ENCODE measurements around the gene CNTN4.
"Not testable (repeated sequence)": the region's sequence is repeated elsewhere in the genome, so short reads cannot be mapped to it uniquely, and the experiment has no call there.

Gene CNTN4

GRCh38 chr3:2790266-2790815 is 691.7 kb downstream of the CNTN4 start:
- no peaks in the 10 kb centered on the region for H3K36me3 ChIP-seq (ENCODE audit: insufficient read depth, insufficient read length, low read length)
- H3K27me3 ChIP-seq (ENCODE audit: insufficient read depth, insufficient read length) = no peaks in the 10 kb centered on the region
- TF ChIP-seq ZNF274 (IDR thresholded peaks at IDR 0.05; ENCODE audit: low read depth, low read length) = no peak
- no peak for TF ChIP-seq YY1 (IDR thresholded peaks at IDR 0.05; ENCODE audit: insufficient read depth, insufficient read length)
- no peak for TF ChIP-seq SUZ12 (IDR thresholded peaks at IDR 0.05; ENCODE audit: extremely low read depth, insufficient read depth, insufficient read length)
- H3K9me3 ChIP-seq (ENCODE audit: insufficient read depth, low read length) = no peaks in the 10 kb centered on the region
- H3K9ac ChIP-seq (ENCODE audit: insufficient read length, low read depth) = no peak overlapping the region
- no peaks in the 10 kb centered on the region for H3K4me1 ChIP-seq (ENCODE audit: insufficient read depth, insufficient read length)
- H3K4me3 ChIP-seq (ENCODE audit: insufficient read length, low read depth) = no peak overlapping the region
- DNase-seq (ENCODE audit: low read depth, low spot score) = no peak

- Histone ChIP-seq H3K36me3 (ENCODE audit: insufficient read depth, insufficient read length, low read length) (no peaks in the 10 kb centered on the region), H3K9ac (ENCODE audit: insufficient read length, low read depth) (no peak overlapping the region), H3K27me3 (ENCODE audit: insufficient read depth, insufficient read length) (no peaks in the 10 kb centered on the region), H3K9me3 (ENCODE audit: insufficient read depth, low read length) (no peaks in the 10 kb centered on the region), H3K4me1 (ENCODE audit: insufficient read depth, insufficient read length) (no peaks in the 10 kb centered on the region), H3K4me3 (ENCODE audit: insufficient read length, low read depth) (no peak overlapping the region)
- DNase-seq (ENCODE audit: low read depth, low spot score) = no peak
- no peak for TF ChIP-seq YY1 (IDR thresholded peaks at IDR 0.05; ENCODE audit: insufficient read depth, insufficient read length)
- TF ChIP-seq ZNF274 (IDR thresholded peaks at IDR 0.05; ENCODE audit: low read depth, low read length) = no peak
- TF ChIP-seq SUZ12 (IDR thresholded peaks at IDR 0.05; ENCODE audit: extremely low read depth, insufficient read depth, insufficient read length) = no peak
These were observed 693.8 kb downstream of the CNTN4 start for GRCh38 chr3:2792432-2792831.

- TF ChIP-seq ZNF274 (IDR thresholded peaks at IDR 0.05; ENCODE audit: low read depth, low read length) (no peak), SUZ12 (IDR thresholded peaks at IDR 0.05; ENCODE audit: extremely low read depth, insufficient read depth, insufficient read length) (no peak), YY1 (IDR thresholded peaks at IDR 0.05; ENCODE audit: insufficient read depth, insufficient read length) (no peak)
- Histone ChIP-seq H3K27me3 (ENCODE audit: insufficient read depth, insufficient read length) (no peaks in the 10 kb centered on the region), H3K36me3 (ENCODE audit: insufficient read depth, insufficient read length, low read length) (no peaks in the 10 kb centered on the region)
These were observed 695.3 kb downstream of the CNTN4 start for GRCh38 chr3:2793987-2794386.

DNA sequence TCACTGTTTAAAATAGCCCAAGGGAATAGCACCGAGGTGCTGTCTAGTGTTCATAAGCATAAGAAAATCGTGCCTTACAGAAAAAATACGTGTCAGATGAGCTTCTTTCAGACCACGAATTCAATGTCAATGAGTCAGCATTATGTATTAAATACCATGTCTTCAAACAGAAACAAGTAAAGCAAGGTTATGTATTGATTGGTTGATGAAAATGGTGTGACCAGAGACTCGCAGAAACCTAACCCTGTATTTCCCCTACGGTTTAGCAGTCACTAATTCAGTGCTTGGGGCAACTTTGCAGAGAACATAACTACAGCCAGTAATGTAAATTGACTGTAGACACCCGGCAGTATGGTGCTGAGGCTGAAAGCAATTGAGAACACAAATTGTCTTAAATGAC is 703.8 kb downstream of the CNTN4 start:
- no peaks in the 10 kb centered on the region for H3K36me3 ChIP-seq (ENCODE audit: insufficient read depth, insufficient read length, low read length)
- H3K27me3 ChIP-seq (ENCODE audit: insufficient read depth, insufficient read length) = no peaks in the 10 kb centered on the region
- no peak overlapping the region for H3K4me3 ChIP-seq (ENCODE audit: insufficient read length, low read depth)
- H3K4me1 ChIP-seq (ENCODE audit: insufficient read depth, insufficient read length) = no peaks in the 10 kb centered on the region
- no peak for DNase-seq (ENCODE audit: low read depth, low spot score)
- no peak overlapping the region for H3K9ac ChIP-seq (ENCODE audit: insufficient read length, low read depth)
- H3K9me3 ChIP-seq (ENCODE audit: insufficient read depth, low read length) = no peaks in the 10 kb centered on the region
- TF ChIP-seq ZNF274 (IDR thresholded peaks at IDR 0.05; ENCODE audit: low read depth, low read length) (no peak), SUZ12 (IDR thresholded peaks at IDR 0.05; ENCODE audit: extremely low read depth, insufficient read depth, insufficient read length) (no peak), YY1 (IDR thresholded peaks at IDR 0.05; ENCODE audit: insufficient read depth, insufficient read length) (no peak)

More at GRCh38 chr3:2793987-2794386, 695.3 kb downstream of the CNTN4 start:
- DNase-seq (ENCODE audit: low read depth, low spot score) = no peak
- Histone ChIP-seq H3K9me3 (ENCODE audit: insufficient read depth, low read length) (no peaks in the 10 kb centered on the region), H3K4me3 (ENCODE audit: insufficient read length, low read depth) (no peak overlapping the region), H3K4me1 (ENCODE audit: insufficient read depth, insufficient read length) (no peaks in the 10 kb centered on the region), H3K9ac (ENCODE audit: insufficient read length, low read depth) (no peak overlapping the region)

GRCh38 chr3:2807514-2807913 is 708.8 kb downstream of the CNTN4 start:
- Histone ChIP-seq H3K9ac (ENCODE audit: insufficient read length, low read depth) (no peak overlapping the region), H3K27me3 (ENCODE audit: insufficient read depth, insufficient read length) (no peaks in the 10 kb centered on the region), H3K4me1 (ENCODE audit: insufficient read depth, insufficient read length) (no peaks in the 10 kb centered on the region), H3K4me3 (ENCODE audit: insufficient read length, low read depth) (no peak overlapping the region), H3K9me3 (ENCODE audit: insufficient read depth, low read length) (no peaks in the 10 kb centered on the region), H3K36me3 (ENCODE audit: insufficient read depth, insufficient read length, low read length) (no peaks in the 10 kb centered on the region)
- DNase-seq (ENCODE audit: low read depth, low spot score) = no peak
- TF ChIP-seq SUZ12 (IDR thresholded peaks at IDR 0.05; ENCODE audit: extremely low read depth, insufficient read depth, insufficient read length) (no peak), ZNF274 (IDR thresholded peaks at IDR 0.05; ENCODE audit: low read depth, low read length) (no peak), YY1 (IDR thresholded peaks at IDR 0.05; ENCODE audit: insufficient read depth, insufficient read length) (no peak)

DNA sequence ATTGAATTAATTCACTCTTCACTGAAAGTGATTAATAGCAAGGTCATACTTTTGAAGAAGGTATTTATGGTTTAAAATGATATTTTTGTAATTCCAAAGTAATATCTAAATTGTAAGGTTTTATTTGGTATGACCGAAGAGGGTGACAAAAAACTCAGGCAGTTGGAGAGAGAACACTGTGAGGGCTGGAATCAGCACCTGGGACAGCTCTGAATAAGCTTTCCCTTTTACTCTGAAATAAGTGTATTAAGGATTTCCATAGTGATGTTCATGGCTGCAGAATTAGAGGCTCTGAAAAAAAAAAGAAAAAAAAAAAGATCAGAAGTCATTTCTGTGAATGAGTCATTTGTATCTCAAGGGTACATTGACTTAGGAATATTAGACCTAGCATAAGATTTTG is 712.1 kb downstream of the CNTN4 start:
- Histone ChIP-seq H3K9me3 (ENCODE audit: insufficient read depth, low read length) (no peaks in the 10 kb centered on the region), H3K9ac (ENCODE audit: insufficient read length, low read depth) (no peak overlapping the region), H3K36me3 (ENCODE audit: insufficient read depth, insufficient read length, low read length) (no peaks in the 10 kb centered on the region), H3K27me3 (ENCODE audit: insufficient read depth, insufficient read length) (no peaks in the 10 kb centered on the region), H3K4me3 (ENCODE audit: insufficient read length, low read depth) (no peak overlapping the region), H3K4me1 (ENCODE audit: insufficient read depth, insufficient read length) (no peaks in the 10 kb centered on the region)
- DNase-seq (ENCODE audit: low read depth, low spot score) = no peak
- TF ChIP-seq SUZ12 (IDR thresholded peaks at IDR 0.05; ENCODE audit: extremely low read depth, insufficient read depth, insufficient read length) (no peak), YY1 (IDR thresholded peaks at IDR 0.05; ENCODE audit: insufficient read depth, insufficient read length) (no peak), ZNF274 (IDR thresholded peaks at IDR 0.05; ENCODE audit: low read depth, low read length) (no peak)

GRCh38 chr3:2819571-2819970 is 720.9 kb downstream of the CNTN4 start:
- H3K4me3 ChIP-seq (ENCODE audit: insufficient read length, low read depth) = no peak overlapping the region
- no peaks in the 10 kb centered on the region for H3K9me3 ChIP-seq (ENCODE audit: insufficient read depth, low read length)
- no peaks in the 10 kb centered on the region for H3K27me3 ChIP-seq (ENCODE audit: insufficient read depth, insufficient read length)
- DNase-seq (ENCODE audit: low read depth, low spot score) = no peak
- TF ChIP-seq YY1 (IDR thresholded peaks at IDR 0.05; ENCODE audit: insufficient read depth, insufficient read length) (no peak), ZNF274 (IDR thresholded peaks at IDR 0.05; ENCODE audit: low read depth, low read length) (no peak), SUZ12 (IDR thresholded peaks at IDR 0.05; ENCODE audit: extremely low read depth, insufficient read depth, insufficient read length) (no peak)
- H3K4me1 ChIP-seq (ENCODE audit: insufficient read depth, insufficient read length) = no peaks in the 10 kb centered on the region
- no peaks in the 10 kb centered on the region for H3K36me3 ChIP-seq (ENCODE audit: insufficient read depth, insufficient read length, low read length)
- no peak overlapping the region for H3K9ac ChIP-seq (ENCODE audit: insufficient read length, low read depth)

- not testable (repeated sequence) for H3K36me3 ChIP-seq (ENCODE audit: insufficient read depth, insufficient read length, low read length); DNase-seq (ENCODE audit: low read depth, low spot score); H3K9ac ChIP-seq (ENCODE audit: insufficient read length, low read depth); H3K27me3 ChIP-seq (ENCODE audit: insufficient read depth, insufficient read length); H3K9me3 ChIP-seq (ENCODE audit: insufficient read depth, low read length); H3K4me3 ChIP-seq (ENCODE audit: insufficient read length, low read depth); H3K4me1 ChIP-seq (ENCODE audit: insufficient read depth, insufficient read length)
These were observed 722.3 kb downstream of the CNTN4 start for GRCh38 chr3:2820982-2821381.
